ENCODE data around the gene LENEP.
A peak's percentile ranks its signal among the peaks of the same experiment; 100 is the strongest.

The LENEP gene

GRCh38 chr1:155000411-155000725 lies 7.0 kb downstream of the LENEP start:
- no peak for DNase-seq (ENCODE audit: low read depth, low spot score)
- peak overlapping the region; percentile 72 for H3K4me3 ChIP-seq (ENCODE audit: low read depth, low read length)
- ChIA-PET POLR2A (interaction anchor here (0.8 to 1.7 kb wide), 3 partner anchors 21 to 64 kb away, joined by 3 to 4 read pairs (median 3); partner anchors contain the start of genes PMVK and PYGO2), CTCF (interaction anchor here (0.7 to 17.2 kb wide), 13 partner anchors 10 to 520 kb away, joined by 3 to 244 read pairs (median 12); partner anchors contain the start of genes CKS1B, FLAD1, PBXIP1 and PYGO2)
- TF ChIP-seq, protein P1, sequence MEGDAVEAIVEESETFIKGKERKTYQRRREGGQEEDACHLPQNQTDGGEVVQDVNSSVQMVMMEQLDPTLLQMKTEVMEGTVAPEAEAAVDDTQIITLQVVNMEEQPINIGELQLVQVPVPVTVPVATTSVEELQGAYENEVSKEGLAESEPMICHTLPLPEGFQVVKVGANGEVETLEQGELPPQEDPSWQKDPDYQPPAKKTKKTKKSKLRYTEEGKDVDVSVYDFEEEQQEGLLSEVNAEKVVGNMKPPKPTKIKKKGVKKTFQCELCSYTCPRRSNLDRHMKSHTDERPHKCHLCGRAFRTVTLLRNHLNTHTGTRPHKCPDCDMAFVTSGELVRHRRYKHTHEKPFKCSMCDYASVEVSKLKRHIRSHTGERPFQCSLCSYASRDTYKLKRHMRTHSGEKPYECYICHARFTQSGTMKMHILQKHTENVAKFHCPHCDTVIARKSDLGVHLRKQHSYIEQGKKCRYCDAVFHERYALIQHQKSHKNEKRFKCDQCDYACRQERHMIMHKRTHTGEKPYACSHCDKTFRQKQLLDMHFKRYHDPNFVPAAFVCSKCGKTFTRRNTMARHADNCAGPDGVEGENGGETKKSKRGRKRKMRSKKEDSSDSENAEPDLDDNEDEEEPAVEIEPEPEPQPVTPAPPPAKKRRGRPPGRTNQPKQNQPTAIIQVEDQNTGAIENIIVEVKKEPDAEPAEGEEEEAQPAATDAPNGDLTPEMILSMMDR (IDR thresholded peaks at IDR 0.05; ENCODE audit: insufficient read depth, low read length, missing control alignments), result no peak

DNA sequence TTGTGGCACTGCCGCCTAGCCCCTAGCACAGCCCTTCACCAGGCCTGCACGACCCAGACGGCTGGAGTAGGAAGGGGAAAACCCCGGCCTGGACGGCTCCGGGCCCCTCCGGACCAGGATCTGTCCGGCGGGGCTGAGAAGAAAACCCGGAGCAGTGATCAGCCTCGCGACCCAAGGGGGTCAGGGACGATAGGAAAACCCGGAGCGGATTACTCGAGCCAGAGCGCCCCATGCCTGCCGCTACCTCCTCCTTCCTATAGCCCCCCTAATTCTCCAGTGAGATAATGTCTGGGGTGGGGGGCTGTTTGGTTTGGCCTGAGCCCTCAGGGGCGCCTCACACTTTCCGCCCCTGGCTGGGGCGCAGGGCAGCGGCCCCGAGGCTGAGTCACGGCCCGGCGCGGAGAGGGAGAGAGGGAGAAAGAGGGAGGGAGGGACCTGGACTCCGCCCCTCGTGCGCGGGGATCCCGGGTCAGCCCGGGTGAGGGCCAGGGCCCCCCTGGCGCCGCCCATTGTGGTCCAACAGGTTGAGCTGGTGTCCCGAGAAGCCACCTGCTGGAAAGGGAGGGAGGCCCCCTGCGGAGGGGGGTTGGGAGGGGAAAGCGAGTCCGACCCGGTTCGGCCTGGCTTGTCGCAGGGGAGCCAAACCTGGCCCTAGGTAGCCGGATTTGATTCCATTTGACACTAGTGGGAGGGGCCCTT lies 7.5 kb downstream of the LENEP start:
- TF ChIP-seq, protein P1 (IDR thresholded peaks at IDR 0.05; ENCODE audit: insufficient read depth, low read length, missing control alignments), result no peak
- H3K4me3 ChIP-seq (ENCODE audit: low read depth, low read length), result peak overlapping the region; percentile 72
- DNase-seq (ENCODE audit: low read depth, low spot score), result peak; percentile 26
- ChIA-PET POLR2A (interaction anchor here (0.9 to 1.9 kb wide), 3 partner anchors 16 to 65 kb away, joined by 3 to 7 read pairs (median 3); partner anchors contain the start of genes PMVK and SHC1), CTCF (interaction anchor here (0.6 to 17.2 kb wide), 16 partner anchors 11 to 520 kb away, joined by 3 to 244 read pairs (median 4); partner anchors contain the start of genes CKS1B, FLAD1, KRTCAP2 and PBXIP1)

- TF ChIP-seq, protein P1 (IDR thresholded peaks at IDR 0.05; ENCODE audit: insufficient read depth, low read length, missing control alignments), result no peak
- POLR2A ChIA-PET, result interaction anchor here (0.6 to 1.9 kb wide), 3 partner anchors 16 to 307 kb away, joined by 3 to 7 read pairs (median 3); partner anchors contain the start of gene SHC1
- H3K4me3 ChIP-seq (ENCODE audit: low read depth, low read length), result peak overlapping the region; percentile 72
- DNase-seq (ENCODE audit: low read depth, low spot score), result no peak
- CTCF ChIA-PET, result interaction anchor here (0.6 to 17.2 kb wide), 9 partner anchors 17 to 171 kb away, joined by 3 to 244 read pairs (median 3); partner anchors contain the start of genes FLAD1, KRTCAP2 and PYGO2
Measured at GRCh38 chr1:155001425-155001674, 8.0 kb downstream of the LENEP start.

DNA sequence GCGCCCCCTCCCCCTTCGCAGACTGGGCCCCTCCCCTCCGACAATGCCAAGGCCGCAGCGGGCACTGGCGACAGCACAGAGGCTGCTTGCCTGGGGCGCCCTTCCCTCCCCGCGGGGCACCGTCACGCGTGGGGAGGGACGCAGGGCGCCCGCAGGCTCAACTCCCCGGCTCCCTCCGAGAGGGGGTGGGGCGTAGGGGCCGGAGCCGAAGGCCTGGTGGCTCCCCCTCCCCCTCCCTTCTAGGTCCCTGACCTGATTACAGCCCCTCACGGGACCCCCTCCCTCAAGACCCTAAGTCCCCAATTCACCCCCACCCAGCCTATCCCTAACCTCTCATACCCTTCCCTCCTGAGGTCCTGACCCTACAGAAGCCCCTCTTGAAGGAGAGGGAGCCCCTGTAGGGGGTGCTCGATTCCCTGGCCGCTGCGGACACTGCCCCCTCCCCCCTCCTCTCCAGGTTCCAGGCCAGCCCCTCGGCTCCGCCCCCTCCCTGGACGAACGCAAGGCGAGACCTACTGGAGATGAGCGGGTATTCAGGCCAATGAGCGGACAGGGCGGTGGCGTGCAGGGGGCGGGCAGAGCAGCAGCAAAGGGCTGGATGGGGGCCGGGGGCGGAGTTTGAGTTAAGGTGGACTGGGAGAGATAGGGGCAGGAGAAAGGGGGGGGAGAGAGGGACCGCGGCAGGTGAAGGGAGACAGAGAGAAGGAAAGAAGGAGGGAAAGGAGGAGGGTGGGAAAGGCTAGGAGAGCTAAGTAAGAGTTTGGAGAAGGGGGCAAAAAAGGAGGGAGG lies 8.5 kb downstream of the LENEP start:
- POLR2A ChIA-PET, result interaction anchor here (0.6 to 1.9 kb wide), 4 partner anchors 8 to 308 kb away, joined by 3 to 7 read pairs (median 3); partner anchors contain the start of genes LENEP and SHC1
- TF ChIP-seq, protein P1 (IDR thresholded peaks at IDR 0.05; ENCODE audit: insufficient read depth, low read length, missing control alignments), result peak; percentile 60
- peak; percentile 85 for DNase-seq (ENCODE audit: low read depth, low spot score)
- CTCF ChIA-PET, result interaction anchor here (0.6 to 17.2 kb wide), 11 partner anchors 17 to 171 kb away, joined by 3 to 244 read pairs (median 3); partner anchors contain the start of genes FLAD1, KRTCAP2 and PYGO2
- H3K4me3 ChIP-seq (ENCODE audit: low read depth, low read length), result peak overlapping the region; percentile 93

GRCh38 chr1:155002464-155003226 lies 9.3 kb downstream of the LENEP start, which contains the start of gene ZBTB7B:
TSS of gene ZBTB7B (plus strand) at chr1:155002802. CDS start at chr1:155014661, 11,859 bp downstream.
- H3K4me3 ChIP-seq (ENCODE audit: low read depth, low read length), result peak within 1 kb of the TSS; percentile 93
- DNase-seq (ENCODE audit: low read depth, low spot score), result no peak
- CTCF ChIA-PET, result interaction anchor here (0.6 to 17.2 kb wide), 6 partner anchors 16 to 82 kb away, joined by 3 to 244 read pairs (median 4); partner anchors contain the start of gene PYGO2
- TF ChIP-seq, protein P1 (IDR thresholded peaks at IDR 0.05; ENCODE audit: insufficient read depth, low read length, missing control alignments), result no peak
- POLR2A ChIA-PET, result interaction anchor here (0.6 to 1.9 kb wide), 5 partner anchors 9 to 246 kb away, joined by 3 to 8 read pairs (median 4); partner anchors contain the start of genes LENEP and SHC1
